ENCODE data around the gene ASAH2.
"Not testable (repeated sequence)": the region's sequence is repeated elsewhere in the genome, so short reads cannot be mapped to it uniquely, and the experiment has no call there.

The ASAH2 gene

GRCh38 chr10:50251394-50251793, at the start of gene ASAH2:
ASAH2 (minus strand) TSS chr10:50251516; CDS start chr10:50248610, 2,906 bp downstream.
- DNase-seq (ENCODE audit: low read depth), result no peak

GRCh38 chr10:50299948-50300669, 48.8 kb upstream of the ASAH2 start:
- no peak for DNase-seq (ENCODE audit: low read depth)

GRCh38 chr10:50295367-50295766, 44.1 kb upstream of the ASAH2 start:
- no peak for DNase-seq (ENCODE audit: low read depth)

GRCh38 chr10:50294582-50294981, 43.3 kb upstream of the ASAH2 start:
- no peak for DNase-seq (ENCODE audit: low read depth)

GRCh38 chr10:50293513-50294313, 42.4 kb upstream of the ASAH2 start:
- no peak for DNase-seq (ENCODE audit: low read depth)

GRCh38 chr10:50291261-50291850, 40.0 kb upstream of the ASAH2 start:
- no peak for DNase-seq (ENCODE audit: low read depth)

- DNase-seq (ENCODE audit: low read depth), result no peak
These were observed 37.9 kb upstream of the ASAH2 start for GRCh38 chr10:50289196-50289595.

GRCh38 chr10:50286996-50287803, 35.9 kb upstream of the ASAH2 start:
- no peak for DNase-seq (ENCODE audit: low read depth)

- peak; percentile 81 for DNase-seq (ENCODE audit: low read depth)
These were observed 35.2 kb upstream of the ASAH2 start for GRCh38 chr10:50286517-50286916.

- no peak for DNase-seq (ENCODE audit: low read depth)
These were observed 30.7 kb upstream of the ASAH2 start for GRCh38 chr10:50281967-50282522.

GRCh38 chr10:50281210-50281966, 30.1 kb upstream of the ASAH2 start:
- no peak for DNase-seq (ENCODE audit: low read depth)

GRCh38 chr10:50280049-50280841, 28.9 kb upstream of the ASAH2 start:
- no peak for DNase-seq (ENCODE audit: low read depth)

- DNase-seq (ENCODE audit: low read depth), result no peak
These were observed 28.2 kb upstream of the ASAH2 start for GRCh38 chr10:50279489-50279888.

- DNase-seq (ENCODE audit: low read depth), result no peak
These were observed 24.4 kb upstream of the ASAH2 start for GRCh38 chr10:50275650-50276235.

- DNase-seq (ENCODE audit: low read depth), result no peak
These were observed 21.2 kb upstream of the ASAH2 start for GRCh38 chr10:50272531-50272930.

GRCh38 chr10:50271564-50272250, 20.4 kb upstream of the ASAH2 start:
- no peak for DNase-seq (ENCODE audit: low read depth)

- DNase-seq (ENCODE audit: low read depth), result not testable (repeated sequence)
These were observed 16.6 kb upstream of the ASAH2 start for GRCh38 chr10:50267877-50268276.

- not testable (repeated sequence) for DNase-seq (ENCODE audit: low read depth)
These were observed 11.3 kb upstream of the ASAH2 start for GRCh38 chr10:50262625-50263024.

- no peak for DNase-seq (ENCODE audit: low read depth)
These were observed 9.5 kb upstream of the ASAH2 start for GRCh38 chr10:50260791-50261281.

Data from fibroblast of the conjunctiva (primary cell).